AG10803 (cell line): ENCODE data around the gene PRR5.
A peak's percentile ranks its signal among the peaks of the same experiment; 100 is the strongest.

Source experiments
- DNase-seq: peaks from one replicate; pipeline ENCODE4 v3.0.0; 2010; ENCODE audit warnings: low read depth
- H3K4me3 ChIP-seq: 2 replicates; pipeline ENCODE4 v1.5.1; 2011; ENCODE audit warnings: mild to moderate bottlenecking, low read length, control low read depth
- CTCF ChIP-seq: conservative IDR thresholded peaks from 2 replicates; pipeline ENCODE4 v1.5.1; 2011; ENCODE audit warnings: mild to moderate bottlenecking, low read length, control low read depth, inconsistent platforms

Gene PRR5

GRCh38 chr22:44752285-44753188 lies 50.5 kb downstream of the PRR5 start, which contains the start of gene ARHGAP8:
ARHGAP8 (plus strand) TSS chr22:44752575; CDS start chr22:44786528, 33,953 bp downstream.
- no peak for TF ChIP-seq CTCF
- DNase-seq: no peak
- H3K4me3 ChIP-seq: no peak within 1 kb of the TSS

- no peak for TF ChIP-seq CTCF
- no peak overlapping the region for H3K4me3 ChIP-seq
- DNase-seq: peak; percentile 78
These were observed 51.4 kb downstream of the PRR5 start for GRCh38 chr22:44753189-44754042.

- H3K4me3 ChIP-seq: no peak overlapping the region
- TF ChIP-seq CTCF: no peak
These were observed 53.0 kb downstream of the PRR5 start for GRCh38 chr22:44754998-44755397.

GRCh38 chr22:44755417-44755816 lies 53.4 kb downstream of the PRR5 start:
- no peak for TF ChIP-seq CTCF
- H3K4me3 ChIP-seq: no peak overlapping the region
- DNase-seq: no peak

More at GRCh38 chr22:44754998-44755397, 53.0 kb downstream of the PRR5 start:
- DNase-seq: no peak

GRCh38 chr22:44755956-44756361 lies 54.0 kb downstream of the PRR5 start:
- no peak for TF ChIP-seq CTCF
- DNase-seq: no peak
- H3K4me3 ChIP-seq: no peak overlapping the region

- TF ChIP-seq CTCF: no peak
- peak; percentile 39 for DNase-seq
- H3K4me3 ChIP-seq: no peak overlapping the region
These were observed 56.5 kb downstream of the PRR5 start for GRCh38 chr22:44758344-44758973.
